ENCODE data around the gene KRTAP5-1. TPM values are rescaled to one million over a fixed set of nuclear protein-coding genes. Genes with fewer than 3 reads are reported as not detected.

Gene KRTAP5-1
- total and polyA plus RNA-seq, 7 experiments from 2014 or later, result not detected

DNA sequence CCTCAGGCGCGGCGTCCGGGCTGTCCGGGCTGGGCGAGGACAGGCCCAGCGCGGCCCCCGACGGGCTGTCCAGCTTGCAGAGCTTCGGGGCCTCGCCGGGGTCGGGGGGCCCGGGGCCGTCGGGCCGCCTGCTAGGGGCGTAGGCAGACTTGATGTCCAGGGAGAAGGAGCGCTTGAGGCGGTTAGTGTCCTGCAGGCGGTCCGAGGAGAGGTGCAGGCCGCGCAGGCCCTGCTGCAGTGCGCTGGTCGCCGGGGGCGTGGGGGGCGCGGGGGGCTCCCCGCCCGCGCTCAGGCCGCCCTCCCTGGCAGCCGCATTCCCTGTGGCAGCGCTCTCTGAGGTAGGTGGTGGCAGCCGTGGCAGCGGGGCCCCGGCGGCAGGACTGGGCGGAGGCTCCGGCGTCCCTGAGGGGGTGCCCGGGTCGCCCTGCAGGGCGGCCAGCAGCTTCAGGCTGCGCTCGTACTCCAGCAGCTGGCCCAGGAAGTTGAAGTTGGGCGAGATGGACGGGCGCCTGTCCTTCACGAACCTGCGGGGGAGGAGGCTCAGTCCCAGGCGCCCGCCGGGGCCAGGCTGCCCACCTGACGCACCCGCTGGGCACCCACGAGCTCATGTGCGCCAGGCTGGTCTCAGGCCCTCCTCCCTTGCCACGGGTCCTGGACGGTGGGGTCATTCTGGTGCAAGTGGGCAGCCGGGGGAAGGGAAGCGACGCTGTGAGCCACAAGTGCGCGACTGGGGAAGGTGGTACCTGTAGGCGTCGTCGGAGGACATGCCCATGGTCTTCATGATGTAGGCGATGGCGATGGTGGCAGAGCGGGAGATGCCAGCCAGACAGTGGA, 27.8 kb downstream of the KRTAP5-1 start:
- Mint-ChIP-seq H3K36me3 (peaks cover 0 to 4% (median 0%) of the 10 kb centered on the region in 5 donors), H3K4me3 (no peak overlapping the region), H3K9me3 (no peaks in the 10 kb centered on the region), H3K4me1 (peaks cover 0 to 3% (median 0%) of the 10 kb centered on the region in 7 donors), H3K27me3 (peaks cover 0 to 4% (median 0%) of the 10 kb centered on the region in 5 donors), H3K27ac (peak overlapping the region in 2 of 9 donors; percentile 33 to 43)
- H3K4me3 ChIP-seq (ENCODE audit: low read length), result no peak overlapping the region
- H3K36me3 ChIP-seq (ENCODE audit: control insufficient read depth in 2 of 3, insufficient read depth in 3 of 3, low read length in 3 of 3), result peaks cover 0 to 21% (median 0%) of the 10 kb centered on the region in 3 experiments
- ChIA-PET CTCF (no interaction called here), POLR2A (interaction anchor here (1.1 kb wide), 1 partner anchor 10 kb away, joined by 4 read pairs; no protein-coding TSS in a partner anchor)
- DNase-seq, result peak in 1 of 9 donors; percentile 7
- intact Hi-C loops (cut with micrococcal nuclease), result no loop called here
- H3K9me3 ChIP-seq (ENCODE audit: control insufficient read depth in 2 of 3, low read length in 3 of 3), result no peaks in the 10 kb centered on the region
- H3K27me3 ChIP-seq (ENCODE audit: control insufficient read depth in 2 of 2, insufficient read depth in 2 of 2, low read length in 2 of 2), result no peaks in the 10 kb centered on the region
- no peak overlapping the region for H3K27ac ChIP-seq (ENCODE audit: low read depth, low read length)
- no peaks in the 10 kb centered on the region for H3K4me1 ChIP-seq (ENCODE audit: control insufficient read depth in 2 of 2, insufficient read depth in 2 of 2, low read length in 2 of 2)
- ATAC-seq, result no peak

DNA sequence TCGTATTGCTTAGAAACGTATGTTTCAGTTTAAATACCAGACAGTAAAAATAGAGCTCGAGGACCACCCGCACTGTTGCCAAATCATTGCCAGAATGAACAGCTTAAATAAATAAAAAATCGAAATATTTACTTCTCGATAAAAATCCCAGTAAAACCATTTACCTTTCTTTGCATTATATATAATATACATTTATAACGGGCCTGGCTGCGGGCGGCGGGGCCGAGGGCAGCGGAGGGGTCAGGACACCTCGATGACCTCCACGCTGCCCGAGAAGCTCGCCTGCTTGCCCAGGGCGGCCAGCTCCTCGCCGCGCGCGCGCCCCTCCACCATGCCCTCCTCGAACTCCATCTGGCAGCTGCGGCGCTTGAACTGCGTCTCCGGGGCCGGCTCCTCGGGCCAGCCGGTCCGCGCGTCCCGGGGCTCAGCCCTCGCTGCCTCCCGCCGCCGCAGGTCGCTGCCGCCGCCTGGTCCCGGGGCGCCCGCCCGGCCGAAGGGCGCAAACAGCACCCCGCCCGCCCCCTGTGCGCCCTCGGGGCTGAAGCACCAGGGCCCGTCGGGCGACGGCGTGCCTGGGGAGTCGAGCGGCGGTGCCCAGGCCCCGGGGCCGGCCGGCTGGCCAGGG, 28.7 kb downstream of the KRTAP5-1 start:
- Mint-ChIP-seq H3K27ac (no peak overlapping the region), H3K36me3 (peaks cover 0 to 4% (median 0%) of the 10 kb centered on the region in 5 donors), H3K4me1 (no peaks in the 10 kb centered on the region), H3K4me3 (no peak overlapping the region), H3K9me3 (no peaks in the 10 kb centered on the region), H3K27me3 (peaks cover 0 to 7% (median 0%) of the 10 kb centered on the region in 5 donors)
- DNase-seq (no peak), ATAC-seq (no peak)
- Histone ChIP-seq H3K9me3 (ENCODE audit: control insufficient read depth in 2 of 3, low read length in 3 of 3) (no peaks in the 10 kb centered on the region), H3K27ac (ENCODE audit: low read depth, low read length) (no peak overlapping the region), H3K4me1 (ENCODE audit: control insufficient read depth in 2 of 2, insufficient read depth in 2 of 2, low read length in 2 of 2) (no peaks in the 10 kb centered on the region), H3K4me3 (ENCODE audit: low read length) (no peak overlapping the region), H3K27me3 (ENCODE audit: control insufficient read depth in 2 of 2, insufficient read depth in 2 of 2, low read length in 2 of 2) (no peaks in the 10 kb centered on the region), H3K36me3 (ENCODE audit: control insufficient read depth in 2 of 3, insufficient read depth in 3 of 3, low read length in 3 of 3) (peaks cover 0 to 14% (median 0%) of the 10 kb centered on the region in 3 experiments)
- intact Hi-C loops (cut with micrococcal nuclease), result no loop called here
- ChIA-PET CTCF (no interaction called here), POLR2A (no interaction called here)

DNA sequence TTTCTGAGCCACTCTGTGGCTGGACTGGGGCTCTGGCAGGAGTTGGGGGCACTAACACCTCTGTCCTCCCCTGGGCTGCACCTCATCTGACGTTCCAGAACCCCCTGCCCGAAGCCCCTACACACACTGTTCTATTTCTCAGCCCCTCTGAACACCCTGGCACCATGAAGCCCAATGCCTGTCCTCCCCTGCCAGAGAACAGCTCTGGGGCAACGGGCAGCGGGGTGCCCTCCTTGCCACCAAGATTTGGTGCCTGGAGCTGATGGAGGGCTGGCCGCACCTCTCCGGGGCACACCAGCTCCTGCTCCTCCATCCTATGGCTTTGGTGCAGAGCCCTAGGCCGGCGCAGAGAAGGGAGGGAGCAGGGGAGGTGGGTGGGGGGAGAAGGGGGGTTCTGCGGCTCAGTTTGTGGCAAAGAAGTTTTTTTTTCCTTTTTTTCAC, 29.4 kb downstream of the KRTAP5-1 start:
- ChIA-PET POLR2A (interaction anchor here (1.0 kb wide), 1 partner anchor 24 kb away, joined by 4 read pairs; no protein-coding TSS in a partner anchor), CTCF (interaction anchor here (0.7 kb wide), 1 partner anchor 18 kb away, joined by 3 read pairs; no protein-coding TSS in a partner anchor)
- ATAC-seq (no peak), DNase-seq (no peak)
- Histone ChIP-seq H3K36me3 (ENCODE audit: control insufficient read depth in 2 of 3, insufficient read depth in 3 of 3, low read length in 3 of 3) (peaks cover 0 to 13% (median 0%) of the 10 kb centered on the region in 3 experiments), H3K9me3 (ENCODE audit: control insufficient read depth in 2 of 3, low read length in 3 of 3) (no peaks in the 10 kb centered on the region), H3K4me1 (ENCODE audit: control insufficient read depth in 2 of 2, insufficient read depth in 2 of 2, low read length in 2 of 2) (no peaks in the 10 kb centered on the region), H3K4me3 (ENCODE audit: low read length) (no peak overlapping the region), H3K27me3 (ENCODE audit: control insufficient read depth in 2 of 2, insufficient read depth in 2 of 2, low read length in 2 of 2) (no peaks in the 10 kb centered on the region), H3K27ac (ENCODE audit: low read depth, low read length) (no peak overlapping the region)
- Mint-ChIP-seq H3K4me3 (peak overlapping the region in 1 of 10 donors; percentile 14), H3K4me1 (no peaks in the 10 kb centered on the region), H3K36me3 (peaks cover 0 to 4% (median 0%) of the 10 kb centered on the region in 5 donors), H3K9me3 (no peaks in the 10 kb centered on the region), H3K27ac (peak overlapping the region in 1 of 9 donors; percentile 43), H3K27me3 (peaks cover 0 to 7% (median 0%) of the 10 kb centered on the region in 5 donors)
- intact Hi-C loops (cut with micrococcal nuclease), result no loop called here

DNA sequence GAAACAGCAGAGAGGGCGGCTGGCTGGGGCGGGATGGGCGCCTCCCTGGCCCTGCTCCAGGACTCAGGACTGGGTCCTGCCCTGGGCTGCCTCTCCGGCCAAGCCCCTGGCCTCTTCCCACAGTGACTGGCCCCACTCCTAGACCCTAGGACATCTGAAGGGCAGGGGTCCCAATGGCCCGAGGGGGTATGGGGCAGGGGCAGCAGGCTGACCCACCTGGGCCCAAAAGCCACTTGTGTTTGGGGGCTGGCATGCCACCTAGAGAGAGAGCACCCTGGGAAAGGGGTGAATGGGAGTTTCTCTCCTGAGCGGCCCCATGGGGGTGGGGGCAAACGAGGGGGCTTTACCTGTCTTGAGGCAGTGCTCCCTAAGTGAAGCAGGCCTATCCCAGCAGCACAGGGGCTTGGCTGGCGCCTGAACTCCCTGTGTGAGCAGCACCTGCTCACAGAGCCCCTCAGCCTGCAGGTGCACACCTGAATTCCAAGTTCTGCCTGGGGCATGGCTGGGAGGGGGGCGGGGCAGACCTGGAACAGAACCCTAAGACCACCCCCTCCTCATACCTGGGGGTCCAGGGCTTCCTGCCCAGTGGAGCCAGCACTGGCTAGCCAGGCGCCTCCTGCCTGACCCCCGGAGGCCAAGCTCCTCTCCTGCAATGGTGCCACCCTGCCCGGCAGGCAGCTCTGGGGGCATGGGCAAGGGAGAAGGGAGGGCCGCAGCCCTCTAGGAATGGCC, 29.9 kb downstream of the KRTAP5-1 start:
- no peaks in the 10 kb centered on the region for H3K27me3 ChIP-seq (ENCODE audit: control insufficient read depth in 2 of 2, insufficient read depth in 2 of 2, low read length in 2 of 2)
- H3K4me1 ChIP-seq (ENCODE audit: control insufficient read depth in 2 of 2, insufficient read depth in 2 of 2, low read length in 2 of 2), result no peaks in the 10 kb centered on the region
- intact Hi-C loops (cut with micrococcal nuclease), result no loop called here
- Mint-ChIP-seq H3K4me3 (no peak overlapping the region), H3K4me1 (no peaks in the 10 kb centered on the region), H3K9me3 (no peaks in the 10 kb centered on the region), H3K27ac (no peak overlapping the region), H3K27me3 (peaks cover 0 to 7% (median 5%) of the 10 kb centered on the region in 5 donors), H3K36me3 (peaks cover 0 to 4% (median 0%) of the 10 kb centered on the region in 5 donors)
- no peak overlapping the region for H3K27ac ChIP-seq (ENCODE audit: low read depth, low read length)
- no peak overlapping the region for H3K4me3 ChIP-seq (ENCODE audit: low read length)
- no peak for DNase-seq
- ChIA-PET CTCF (interaction anchor here (0.7 kb wide), 1 partner anchor 18 kb away, joined by 3 read pairs; no protein-coding TSS in a partner anchor), POLR2A (interaction anchor here (1.0 kb wide), 1 partner anchor 25 kb away, joined by 4 read pairs; no protein-coding TSS in a partner anchor)
- no peaks in the 10 kb centered on the region for H3K9me3 ChIP-seq (ENCODE audit: control insufficient read depth in 2 of 3, low read length in 3 of 3)
- peaks cover 0 to 13% (median 0%) of the 10 kb centered on the region in 3 experiments for H3K36me3 ChIP-seq (ENCODE audit: control insufficient read depth in 2 of 3, insufficient read depth in 3 of 3, low read length in 3 of 3)
- no peak for ATAC-seq

DNA sequence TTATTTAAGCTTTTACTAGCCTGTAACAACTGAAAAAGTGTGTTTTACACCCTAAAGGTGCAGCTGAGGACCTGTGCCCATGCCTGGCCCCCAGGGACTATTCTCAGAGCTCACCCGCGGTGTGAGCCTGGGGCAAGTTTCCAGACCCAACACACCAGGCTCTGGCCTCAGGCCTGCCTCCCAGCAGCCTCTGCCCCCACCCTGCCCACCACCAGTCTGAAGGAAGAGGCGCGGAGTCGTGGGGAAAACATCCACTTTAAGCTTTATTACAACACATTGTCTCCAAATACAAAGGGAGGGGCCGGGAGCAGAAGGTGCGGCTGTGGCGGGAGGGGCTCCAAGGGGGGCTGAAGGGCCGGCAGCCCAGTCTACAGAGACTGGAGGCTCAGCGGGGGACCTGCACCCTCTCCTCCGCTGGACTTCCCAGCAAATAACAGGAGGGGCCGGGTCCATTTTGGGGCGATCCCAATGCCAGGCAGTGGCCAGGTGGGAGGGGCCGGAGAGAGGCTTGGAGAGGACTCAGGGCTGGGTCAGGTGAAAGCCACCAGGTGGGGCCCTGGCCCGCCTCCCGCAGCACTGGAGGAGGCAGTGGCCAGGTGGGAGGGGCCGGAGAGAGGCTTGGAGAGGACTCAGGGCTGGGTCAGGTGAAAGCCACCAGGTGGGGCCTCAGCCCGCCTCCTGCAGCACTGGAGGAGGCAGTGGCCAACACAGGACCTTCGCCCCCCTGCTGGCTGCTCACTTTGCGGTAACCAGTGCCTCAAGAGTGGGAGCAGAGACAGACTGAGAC, 31.1 kb downstream of the KRTAP5-1 start:
- intact Hi-C loops (cut with micrococcal nuclease), result no loop called here
- Histone ChIP-seq H3K9me3 (ENCODE audit: control insufficient read depth in 2 of 3, low read length in 3 of 3) (no peaks in the 10 kb centered on the region), H3K4me3 (ENCODE audit: low read length) (no peak overlapping the region), H3K27ac (ENCODE audit: low read depth, low read length) (no peak overlapping the region), H3K36me3 (ENCODE audit: control insufficient read depth in 2 of 3, insufficient read depth in 3 of 3, low read length in 3 of 3) (peaks cover 0 to 13% (median 0%) of the 10 kb centered on the region in 3 experiments), H3K27me3 (ENCODE audit: control insufficient read depth in 2 of 2, insufficient read depth in 2 of 2, low read length in 2 of 2) (no peaks in the 10 kb centered on the region), H3K4me1 (ENCODE audit: control insufficient read depth in 2 of 2, insufficient read depth in 2 of 2, low read length in 2 of 2) (no peaks in the 10 kb centered on the region)
- peak overlapping the region in 1 of 9 donors; percentile 32 for H3K27ac Mint-ChIP-seq
- ChIA-PET CTCF (interaction anchor here (0.9 to 1.2 kb wide), 2 partner anchors 21 to 101 kb away, joined by 3 to 6 read pairs; no protein-coding TSS in a partner anchor), POLR2A (no interaction called here)
- H3K4me1 Mint-ChIP-seq, result no peaks in the 10 kb centered on the region
- peaks cover 8 to 17% (median 13%) of the 10 kb centered on the region in 5 donors for H3K27me3 Mint-ChIP-seq
- ATAC-seq, result no peak
- DNase-seq, result no peak
- no peaks in the 10 kb centered on the region for H3K9me3 Mint-ChIP-seq
- H3K4me3 Mint-ChIP-seq, result no peak overlapping the region
- H3K36me3 Mint-ChIP-seq, result peaks cover 0 to 4% (median 0%) of the 10 kb centered on the region in 5 donors

Data from naive thymus-derived CD4-positive, alpha-beta T cell (primary cell).